Mammary epithelial cell (primary cell): ENCODE results near the gene RPSA.

Source experiments
- CTCF ChIP-seq, 2 donors: IDR thresholded peaks in 1 of 2; conservative IDR thresholded peaks in 1 of 2; 2 replicates each; pipeline ENCODE4 v1.5.1; 2011 to 2012; ENCODE audit warnings: inconsistent platforms in 2 of 2, low read length in 2 of 2, mild to moderate bottlenecking in 2 of 2, control low read depth in 1 of 2, low read depth in 1 of 2; ENCODE audit not compliant: insufficient read depth in 1 of 2; ENCODE audit errors: extremely low read depth in 1 of 2
- EZH2 ChIP-seq: IDR thresholded peaks from 2 replicates; pipeline ENCODE4 v1.6.1; 2012; ENCODE audit warnings: low read length, inconsistent platforms, borderline replicate concordance

DNA sequence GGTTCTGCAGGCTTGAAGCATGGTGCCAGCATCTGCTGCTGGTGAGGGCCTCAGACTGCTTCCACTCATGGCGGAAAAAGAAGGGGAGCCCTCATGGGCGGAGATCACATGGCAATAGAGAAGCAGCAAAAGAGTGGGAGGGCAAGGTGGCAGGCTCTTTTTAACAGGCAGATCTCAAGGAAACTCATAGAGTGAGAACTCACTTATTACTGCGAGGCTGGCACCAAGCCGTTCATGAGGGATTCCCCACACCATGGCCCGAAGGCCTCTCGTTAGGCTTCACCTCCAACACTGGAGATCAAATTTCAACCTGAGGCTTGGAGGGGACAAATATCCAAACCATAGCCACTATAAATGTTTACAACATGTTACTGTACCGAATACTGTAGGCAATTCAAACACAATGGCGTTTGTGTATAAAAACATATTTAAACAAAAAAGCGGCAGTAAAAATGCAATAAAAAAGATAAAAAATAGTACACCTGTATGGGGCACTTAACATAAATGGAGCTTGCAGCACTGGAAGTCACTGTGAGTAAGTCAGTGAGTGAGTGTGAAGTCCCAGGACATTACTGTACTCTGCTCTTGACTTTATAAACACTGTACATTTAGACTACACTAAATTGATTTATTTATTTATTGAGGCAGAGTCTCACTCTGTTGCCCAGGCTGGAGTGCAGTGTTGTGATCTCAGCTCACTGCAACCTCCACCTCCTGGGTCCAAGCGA lies 42.1 kb downstream of the RPSA start:
- TF ChIP-seq CTCF (conservative IDR thresholded peaks at IDR 0.05 in 1 of 2, IDR thresholded peaks at IDR 0.05 in 1 of 2; ENCODE audit: extremely low read depth in 1 of 2, insufficient read depth in 1 of 2, low read depth in 1 of 2, low read length in 2 of 2) (no peak), EZH2 (no peak)
